T-helper 9 cell (primary cell): Measurements from ENCODE around the gene ANKS6.

Experiments
- DNase-seq: peaks from one replicate; pipeline ENCODE4 v3.0.0-alpha.2; 2020

The ANKS6 gene

GRCh38 chr9:98811051-98811650 lies 14.8 kb upstream of the ANKS6 start:
- no peak for DNase-seq

GRCh38 chr9:98810102-98810842 lies 13.9 kb upstream of the ANKS6 start:
- DNase-seq = no peak

- DNase-seq = no peak
These were observed 13.2 kb upstream of the ANKS6 start for GRCh38 chr9:98809311-98810101.

- DNase-seq = no peak
These were observed 12.5 kb upstream of the ANKS6 start for GRCh38 chr9:98808875-98809274.

- no peak for DNase-seq
These were observed 12.1 kb upstream of the ANKS6 start for GRCh38 chr9:98808411-98808815.

GRCh38 chr9:98807814-98808195 lies 11.4 kb upstream of the ANKS6 start:
- no peak for DNase-seq

- DNase-seq = peak; percentile 39
These were observed 10.9 kb upstream of the ANKS6 start, which contains the start of gene GALNT12 for GRCh38 chr9:98807070-98807813. Gene GALNT12, plus strand, starts transcription at chr9:98807670. Its CDS starts 29 bp downstream, at chr9:98807699.

GRCh38 chr9:98806394-98807035 lies 10.2 kb upstream of the ANKS6 start:
- DNase-seq = no peak

- DNase-seq = no peak
These were observed 9.3 kb upstream of the ANKS6 start for GRCh38 chr9:98805506-98806272.

- DNase-seq = no peak
These were observed 7.7 kb upstream of the ANKS6 start for GRCh38 chr9:98804083-98804482.

- no peak for DNase-seq
These were observed 5.6 kb upstream of the ANKS6 start for GRCh38 chr9:98801969-98802371.

GRCh38 chr9:98801561-98801960 lies 5.2 kb upstream of the ANKS6 start:
- no peak for DNase-seq

- no peak for DNase-seq
These were observed 1.9 kb upstream of the ANKS6 start for GRCh38 chr9:98798254-98798653.

- no peak for DNase-seq
These were observed 1.1 kb upstream of the ANKS6 start for GRCh38 chr9:98797491-98797890.

- no peak for DNase-seq
These were observed 388 bp downstream of the ANKS6 start for GRCh38 chr9:98795970-98796363.

GRCh38 chr9:98795295-98795955 lies 930 bp downstream of the ANKS6 start:
- DNase-seq = no peak

GRCh38 chr9:98794802-98795201 lies 1.6 kb downstream of the ANKS6 start:
- DNase-seq = no peak

GRCh38 chr9:98793031-98793430 lies 3.3 kb downstream of the ANKS6 start:
- no peak for DNase-seq

GRCh38 chr9:98791608-98792490 lies 4.5 kb downstream of the ANKS6 start:
- no peak for DNase-seq
